ENCODE measurements around the gene TMUB1. TPM values are rescaled to one million over a fixed set of nuclear protein-coding genes. Genes with fewer than 3 reads are reported as not detected.

Gene TMUB1
- total RNA-seq, 2 experiments from 2014 or later, result 75.7 to 78.3 TPM

GRCh38 chr7:151081170-151082101 is 1.9 kb downstream of the TMUB1 start:
- Mint-ChIP-seq H3K4me3 (peak overlapping the region; percentile 100), H3K4me1 (peaks cover 31% of the 10 kb centered on the region)
- POLR2A ChIA-PET, result interaction anchor here (0.8 to 3.9 kb wide), 6 partner anchors 9 to 68 kb away, joined by 3 to 32 read pairs (median 4); partner anchors contain the start of genes ABCB8, CDK5 and SLC4A2

GRCh38 chr7:151080522-151081169 is 2.6 kb downstream of the TMUB1 start, which contains the start of gene FASTK:
Gene FASTK (minus strand): TSS chr7:151080809. CDS start chr7:151080766, 43 bp downstream.
- peak within 1 kb of the TSS; percentile 100 for H3K4me3 Mint-ChIP-seq

More at GRCh38 chr7:151081170-151082101, 1.9 kb downstream of the TMUB1 start:
- ATAC-seq (ENCODE audit: low read depth) (no peak), DNase-seq (no peak)
- Mint-ChIP-seq H3K27me3 (peaks cover 13% of the 10 kb centered on the region), H3K36me3 (peaks cover 9% of the 10 kb centered on the region), H3K9me3 (no peaks in the 10 kb centered on the region), H3K27ac (peak overlapping the region; percentile 65)

DNA sequence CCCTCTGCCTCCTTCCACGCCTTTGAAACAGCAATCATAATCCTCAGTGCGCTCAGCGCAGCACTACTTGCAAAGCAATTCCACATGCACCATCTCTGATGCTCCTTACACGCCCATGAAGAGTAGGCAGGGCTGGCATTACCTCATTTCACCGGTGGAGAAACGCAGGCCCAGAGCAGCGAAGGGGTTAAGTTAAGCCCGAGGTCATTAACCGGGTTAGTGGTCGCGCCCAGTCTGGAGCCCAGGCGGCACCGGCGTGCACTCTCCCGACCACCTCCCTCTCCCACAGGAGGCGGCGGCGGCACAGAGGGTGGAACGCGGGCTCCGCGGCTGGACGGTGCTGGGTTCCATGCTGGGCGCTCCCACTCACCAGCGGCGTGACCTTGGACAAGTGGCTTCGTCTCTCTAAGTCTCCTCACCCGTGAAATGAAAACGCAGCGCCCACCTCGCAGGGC is 3.2 kb downstream of the TMUB1 start:
- Mint-ChIP-seq H3K27me3 (peaks cover 7% of the 10 kb centered on the region), H3K4me1 (peaks cover 25% of the 10 kb centered on the region), H3K4me3 (peak overlapping the region; percentile 87), H3K36me3 (peaks cover 10% of the 10 kb centered on the region), H3K27ac (peak overlapping the region; percentile 83), H3K9me3 (no peaks in the 10 kb centered on the region)
- DNase-seq (no peak), ATAC-seq (ENCODE audit: low read depth) (peak; percentile 3)
- POLR2A ChIA-PET, result interaction anchor here (0.7 to 3.9 kb wide), 8 partner anchors 11 to 67 kb away, joined by 3 to 32 read pairs (median 3); partner anchors contain the start of genes ABCB8, CDK5 and SLC4A2

More at GRCh38 chr7:151080522-151081169, 2.6 kb downstream of the TMUB1 start, which contains the start of gene FASTK:
- no peaks in the 10 kb centered on the region for H3K9me3 Mint-ChIP-seq
- H3K27ac Mint-ChIP-seq, result peak within 1 kb of the TSS; percentile 83
- peaks cover 10% of the 10 kb centered on the region for H3K36me3 Mint-ChIP-seq
- DNase-seq (peak; percentile 90), ATAC-seq (ENCODE audit: low read depth) (peak; percentile 85)
- H3K27me3 Mint-ChIP-seq, result peaks cover 12% of the 10 kb centered on the region
- H3K4me1 Mint-ChIP-seq, result peaks cover 30% of the 10 kb centered on the region
- POLR2A ChIA-PET, result interaction anchor here (0.7 to 3.9 kb wide), 9 partner anchors 8 to 67 kb away, joined by 3 to 32 read pairs (median 3); partner anchors contain the start of genes ABCB8, CDK5 and SLC4A2

- Mint-ChIP-seq H3K4me3 (peak overlapping the region; percentile 87), H3K36me3 (peaks cover 10% of the 10 kb centered on the region), H3K4me1 (peaks cover 21% of the 10 kb centered on the region), H3K27ac (peak overlapping the region; percentile 83), H3K27me3 (peaks cover under 1% of the 10 kb centered on the region), H3K9me3 (no peaks in the 10 kb centered on the region)
- ATAC-seq (ENCODE audit: low read depth), result no peak
- no peak for DNase-seq
- POLR2A ChIA-PET, result no interaction called here
Measured at GRCh38 chr7:151079199-151079910, 3.9 kb downstream of the TMUB1 start.

DNA sequence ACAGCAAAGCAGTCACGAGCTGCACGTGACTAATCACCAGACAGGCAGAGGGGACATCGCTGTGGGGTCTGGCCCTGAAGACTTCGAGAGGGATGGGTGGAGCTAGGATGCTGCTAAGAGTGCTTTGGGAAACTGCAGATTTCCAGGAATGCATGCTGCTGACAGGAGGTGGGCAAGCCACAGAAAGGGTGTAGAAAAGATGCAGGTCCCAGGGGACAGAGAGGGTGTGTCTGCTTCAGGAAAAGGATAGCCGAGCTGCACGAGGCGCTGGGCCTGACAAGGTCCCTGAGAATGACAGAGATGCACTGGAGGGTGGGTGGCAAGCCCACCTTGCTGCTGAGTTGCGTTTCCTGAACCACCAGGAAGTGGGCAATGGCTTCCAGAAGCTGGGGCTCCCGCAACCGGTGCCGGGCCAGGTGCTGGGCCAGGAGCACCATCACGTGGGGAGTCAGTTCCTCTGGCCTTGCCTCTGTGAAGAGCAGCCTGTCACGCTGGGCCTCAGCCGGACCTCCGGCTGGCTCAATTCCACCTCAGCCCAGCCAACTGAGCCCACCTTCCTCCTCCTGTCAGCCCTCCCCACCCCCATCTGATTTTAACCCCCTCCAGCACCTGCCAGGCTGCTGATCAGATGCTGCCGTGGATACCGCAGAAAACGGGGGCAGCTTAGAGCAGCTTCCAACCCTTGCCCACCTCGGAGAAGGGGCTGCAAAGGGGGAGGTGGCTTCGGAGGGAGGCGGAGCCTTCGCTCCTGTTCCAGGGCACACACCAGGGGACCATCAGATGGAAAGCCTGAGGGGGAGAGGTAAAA is 4.9 kb downstream of the TMUB1 start:
- Mint-ChIP-seq H3K4me1 (peaks cover 21% of the 10 kb centered on the region), H3K4me3 (peak overlapping the region; percentile 87)

GRCh38 chr7:151077705-151078232 is 5.5 kb downstream of the TMUB1 start:
- ATAC-seq (ENCODE audit: low read depth), result no peak
- DNase-seq, result no peak
- peaks cover 20% of the 10 kb centered on the region for H3K4me1 Mint-ChIP-seq
- H3K36me3 Mint-ChIP-seq, result peaks cover 9% of the 10 kb centered on the region
- POLR2A ChIA-PET, result interaction anchor here (1.2 to 1.7 kb wide), 2 partner anchors 10 to 17 kb away, joined by 4 to 7 read pairs; no protein-coding TSS in a partner anchor
- H3K9me3 Mint-ChIP-seq, result no peaks in the 10 kb centered on the region
- no peaks in the 10 kb centered on the region for H3K27me3 Mint-ChIP-seq
- H3K4me3 Mint-ChIP-seq, result peak overlapping the region; percentile 31
- H3K27ac Mint-ChIP-seq, result peak overlapping the region; percentile 77

More for the DNA sequence above, 4.9 kb downstream of the TMUB1 start:
- ATAC-seq (ENCODE audit: low read depth), result no peak
- DNase-seq, result no peak
- POLR2A ChIA-PET, result interaction anchor here (1.7 kb wide), 1 partner anchor 18 kb away, joined by 7 read pairs; no protein-coding TSS in a partner anchor
- Mint-ChIP-seq H3K27me3 (no peaks in the 10 kb centered on the region), H3K9me3 (no peaks in the 10 kb centered on the region), H3K36me3 (peaks cover 10% of the 10 kb centered on the region), H3K27ac (peak overlapping the region; percentile 77)

- Mint-ChIP-seq H3K4me3 (no peak overlapping the region), H3K4me1 (peaks cover 17% of the 10 kb centered on the region), H3K9me3 (no peaks in the 10 kb centered on the region), H3K27me3 (no peaks in the 10 kb centered on the region), H3K36me3 (peaks cover 8% of the 10 kb centered on the region), H3K27ac (no peak overlapping the region)
- ATAC-seq (ENCODE audit: low read depth) (no peak), DNase-seq (no peak)
- POLR2A ChIA-PET, result interaction anchor here (0.5 to 1.7 kb wide), 3 partner anchors 9 to 67 kb away, joined by 3 to 7 read pairs (median 4); no protein-coding TSS in a partner anchor
Measured at GRCh38 chr7:151076863-151077704, 6.2 kb downstream of the TMUB1 start.

GRCh38 chr7:151075978-151076426 is 7.3 kb downstream of the TMUB1 start:
- no peak for DNase-seq
- no peak for ATAC-seq (ENCODE audit: low read depth)
- H3K27me3 Mint-ChIP-seq, result no peaks in the 10 kb centered on the region
- peaks cover 15% of the 10 kb centered on the region for H3K4me1 Mint-ChIP-seq
- H3K36me3 Mint-ChIP-seq, result peaks cover 7% of the 10 kb centered on the region
- H3K27ac Mint-ChIP-seq, result peak overlapping the region; percentile 30
- POLR2A ChIA-PET, result no interaction called here
- H3K9me3 Mint-ChIP-seq, result no peaks in the 10 kb centered on the region
- H3K4me3 Mint-ChIP-seq, result no peak overlapping the region

DNA sequence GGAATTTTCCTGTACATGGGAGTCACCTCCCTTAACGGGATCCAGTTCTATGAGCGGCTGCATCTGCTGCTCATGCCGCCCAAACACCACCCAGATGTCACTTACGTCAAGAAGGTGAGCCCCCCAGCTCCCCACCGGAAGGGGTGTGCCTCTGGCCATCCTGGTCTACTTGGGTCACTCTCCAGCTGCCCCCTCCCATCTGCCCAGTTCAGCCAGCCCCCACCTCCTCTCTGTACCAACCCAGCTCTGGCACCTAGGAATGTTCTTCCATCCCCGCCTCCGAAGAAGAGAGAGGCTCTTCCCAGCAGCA is 7.7 kb downstream of the TMUB1 start:
- no peaks in the 10 kb centered on the region for H3K27me3 Mint-ChIP-seq
- peaks cover 8% of the 10 kb centered on the region for H3K36me3 Mint-ChIP-seq
- no peak overlapping the region for H3K4me3 Mint-ChIP-seq
- DNase-seq (no peak), ATAC-seq (ENCODE audit: low read depth) (no peak)
- POLR2A ChIA-PET, result no interaction called here
- no peak overlapping the region for H3K27ac Mint-ChIP-seq
- H3K9me3 Mint-ChIP-seq, result no peaks in the 10 kb centered on the region
- peaks cover 15% of the 10 kb centered on the region for H3K4me1 Mint-ChIP-seq

DNA sequence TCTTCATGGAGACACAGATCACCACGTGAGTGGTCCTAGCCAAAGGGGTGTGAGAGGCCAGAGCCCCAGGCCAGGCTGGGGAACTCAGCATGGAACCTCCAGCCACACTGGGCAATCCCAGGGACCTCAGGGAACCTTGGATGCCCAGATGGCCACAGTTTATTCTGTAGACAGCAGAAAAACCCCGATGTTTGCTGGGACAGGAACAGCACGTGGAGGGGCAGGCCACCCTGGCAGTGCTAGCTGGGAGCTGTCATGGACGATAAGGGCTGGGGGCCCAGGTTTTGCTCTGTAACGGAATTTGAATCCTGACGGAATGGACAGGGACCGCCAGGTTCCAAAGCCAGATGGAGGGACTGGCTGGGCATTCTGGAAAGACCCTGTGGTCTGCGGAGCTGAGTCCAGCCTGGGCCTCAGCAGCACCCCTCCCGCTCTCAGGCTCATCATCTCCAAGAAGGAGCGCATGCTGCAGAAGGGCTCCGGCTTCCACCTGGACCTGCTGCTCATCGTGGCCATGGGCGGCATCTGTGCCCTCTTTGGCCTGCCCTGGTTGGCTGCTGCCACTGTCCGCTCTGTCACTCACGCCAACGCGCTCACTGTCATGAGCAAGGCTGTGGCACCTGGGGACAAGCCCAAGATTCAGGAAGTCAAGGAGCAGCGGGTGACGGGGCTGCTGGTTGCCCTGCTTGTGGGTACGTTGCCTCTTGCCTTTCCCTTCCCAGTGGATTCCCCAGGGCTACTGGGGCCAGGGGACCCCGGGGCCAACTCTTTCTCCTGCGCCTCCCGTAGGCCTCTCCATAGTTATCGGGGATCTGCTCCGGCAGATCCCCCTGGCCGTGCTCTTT is 8.3 kb downstream of the TMUB1 start:
- POLR2A ChIA-PET, result no interaction called here
- Mint-ChIP-seq H3K27ac (no peak overlapping the region), H3K27me3 (no peaks in the 10 kb centered on the region)

More for the DNA sequence above, 8.3 kb downstream of the TMUB1 start:
- Mint-ChIP-seq H3K9me3 (no peaks in the 10 kb centered on the region), H3K36me3 (peaks cover 9% of the 10 kb centered on the region), H3K4me1 (peaks cover 15% of the 10 kb centered on the region), H3K4me3 (no peak overlapping the region)
- ATAC-seq (ENCODE audit: low read depth) (no peak), DNase-seq (no peak)
